HEK293T (cell line): ENCODE data around the gene PFDN1.

Source experiments
- ARNT ChIP-seq: fragments of 450-650 bp; IDR thresholded peaks from 2 replicates; pipeline ENCODE4 v1.6.1; 2017; ENCODE audit warnings: mild to moderate bottlenecking
- BHLHE40 ChIP-seq: fragments of 450-650 bp; IDR thresholded peaks from 2 replicates; pipeline ENCODE4 v1.6.1; 2016; ENCODE audit warnings: mild to moderate bottlenecking, moderate library complexity, borderline replicate concordance
- ELF4 ChIP-seq: fragments of 450-650 bp; IDR thresholded peaks from 2 replicates; pipeline ENCODE4 v1.6.1; 2017; ENCODE audit warnings: antibody characterized with exemption
- FOXA1 ChIP-seq: fragments of 450-650 bp; IDR thresholded peaks from 2 replicates; pipeline ENCODE4 v1.6.1; 2016; ENCODE audit warnings: mild to moderate bottlenecking
- FOXK2 ChIP-seq: fragments of 450-650 bp; IDR thresholded peaks from 2 replicates; pipeline ENCODE4 v1.6.1; 2016; ENCODE audit warnings: mild to moderate bottlenecking
- FOXM1 ChIP-seq: fragments of 450-650 bp; IDR thresholded peaks from 2 replicates; pipeline ENCODE4 v1.6.1; 2017; ENCODE audit warnings: mild to moderate bottlenecking, borderline replicate concordance
- LEF1 ChIP-seq: fragments of 450-650 bp; IDR thresholded peaks from 2 replicates; pipeline ENCODE4 v1.6.1; 2017; ENCODE audit warnings: mild to moderate bottlenecking, borderline replicate concordance
- NFRKB ChIP-seq: fragments of 450-650 bp; IDR thresholded peaks from 2 replicates; pipeline ENCODE4 v1.6.1; 2016; ENCODE audit warnings: mild to moderate bottlenecking, moderate library complexity
- SP1 ChIP-seq: fragments of 450-650 bp; IDR thresholded peaks from 2 replicates; pipeline ENCODE4 v1.6.1; 2017
- SUZ12 ChIP-seq: fragments of 450-650 bp; IDR thresholded peaks from 2 replicates; pipeline ENCODE4 v1.6.1; 2016; ENCODE audit warnings: mild to moderate bottlenecking
- TARDBP ChIP-seq: fragments of 450-650 bp; IDR thresholded peaks from 2 replicates; pipeline ENCODE4 v1.6.1; 2016
- ZNF384 ChIP-seq: fragments of 450-650 bp; IDR thresholded peaks from 2 replicates; pipeline ENCODE4 v1.6.1; 2016
- TF ChIP-seq, protein P1 (sequence below): fragments of 450-650 bp; IDR thresholded peaks from 2 replicates; pipeline ENCODE4 v1.6.1; 2016

DNA sequence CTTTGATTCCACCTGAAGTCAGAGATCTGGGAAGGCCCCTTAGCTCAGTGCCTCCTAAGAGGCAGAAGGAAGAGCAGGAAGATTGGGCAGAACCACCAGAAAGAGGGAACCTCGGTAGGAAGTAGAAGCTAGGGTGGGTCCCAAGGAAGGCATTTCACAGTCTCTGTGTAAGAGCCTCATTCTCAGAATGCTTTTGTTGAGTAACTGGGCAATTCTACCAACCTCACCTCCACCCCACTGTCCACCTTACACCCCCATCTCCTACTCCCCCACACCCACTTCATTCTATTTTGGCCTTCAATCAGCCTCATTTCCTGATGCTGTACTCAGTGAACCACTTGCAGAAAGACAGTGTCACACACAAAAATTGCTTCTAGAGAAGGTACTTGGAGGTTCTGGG, 40.0 kb upstream of the PFDN1 start:
- TF ChIP-seq TARDBP (no peak), SUZ12 (no peak), BHLHE40 (no peak), FOXA1 (no peak), SP1 (no peak), FOXK2 (no peak), ZNF384 (no peak), ARNT (no peak), FOXM1 (no peak), ELF4 (no peak), NFRKB (no peak), LEF1 (no peak)
- TF ChIP-seq, protein P1, sequence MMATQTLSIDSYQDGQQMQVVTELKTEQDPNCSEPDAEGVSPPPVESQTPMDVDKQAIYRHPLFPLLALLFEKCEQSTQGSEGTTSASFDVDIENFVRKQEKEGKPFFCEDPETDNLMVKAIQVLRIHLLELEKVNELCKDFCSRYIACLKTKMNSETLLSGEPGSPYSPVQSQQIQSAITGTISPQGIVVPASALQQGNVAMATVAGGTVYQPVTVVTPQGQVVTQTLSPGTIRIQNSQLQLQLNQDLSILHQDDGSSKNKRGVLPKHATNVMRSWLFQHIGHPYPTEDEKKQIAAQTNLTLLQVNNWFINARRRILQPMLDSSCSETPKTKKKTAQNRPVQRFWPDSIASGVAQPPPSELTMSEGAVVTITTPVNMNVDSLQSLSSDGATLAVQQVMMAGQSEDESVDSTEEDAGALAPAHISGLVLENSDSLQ, result no peak
